Body of pancreas (tissue), 4 donors: Measurements from ENCODE around the gene CLCN5.

Source experiments
- CTCF ChIP-seq, 7 experiments: fragments of 450-650 bp in 4 of 7; fragments of 200-600 bp in 3 of 7; sonication (generic) in 3 of 7; IDR thresholded peaks; one replicate each; pipeline ENCODE4 v1.5.1; 2016 to 2019; ENCODE audit warnings: antibody characterized with exemption in 7 of 7
- POLR2A ChIP-seq, 3 donors: fragments of 450-650 bp; IDR thresholded peaks; one replicate each; pipeline ENCODE4 v1.6.1; 2016; ENCODE audit warnings: antibody characterized with exemption in 3 of 3, mild to moderate bottlenecking in 2 of 3

GRCh38 chrX:49947781-49948180 lies 25.4 kb downstream of the CLCN5 start:
- TF ChIP-seq CTCF (IDR thresholded peaks at IDR 0.05) (no peak), POLR2A (IDR thresholded peaks at IDR 0.05) (no peak)
